OCI-LY1 (cell line): Measurements from ENCODE around the gene TSEN2.
"Not testable (repeated sequence)": the region's sequence is repeated elsewhere in the genome, so short reads cannot be mapped to it uniquely, and the experiment has no call there.

Experiments
- H2AFZ ChIP-seq: fragments of 200-600 bp; sonication (generic), shearing (Covaris generic); 2 replicates; pipeline ENCODE4 v1.6.0; 2014; ENCODE audit warnings: antibody characterized with exemption, mild to moderate bottlenecking, low read length
- H3F3A ChIP-seq: fragments of 200-600 bp; sonication (generic), shearing (Covaris generic); 2 replicates; pipeline ENCODE4 v1.6.0; 2014; ENCODE audit warnings: mild to moderate bottlenecking, antibody characterized with exemption, low read length, moderate library complexity; ENCODE audit not compliant: insufficient read depth
- H3K27ac ChIP-seq: fragments of 200-600 bp; sonication (generic); 2 replicates; pipeline ENCODE4 v1.5.1; 2014; ENCODE audit warnings: low read length, mixed run types, mild to moderate bottlenecking, low read depth; ENCODE audit not compliant: poor library complexity, severe bottlenecking
- H3K27me3 ChIP-seq: fragments of 200-600 bp; sonication (generic); 2 replicates; pipeline ENCODE4 v1.6.0; 2014; ENCODE audit warnings: antibody characterized with exemption, mild to moderate bottlenecking, low read length, moderate library complexity; ENCODE audit not compliant: insufficient read depth
- H3K36me3 ChIP-seq: fragments of 200-600 bp; sonication (generic); 2 replicates; pipeline ENCODE4 v1.6.1; 2014; ENCODE audit warnings: mild to moderate bottlenecking, antibody characterized with exemption, low read length, moderate library complexity, mixed read lengths; ENCODE audit not compliant: insufficient read depth
- H3K4me1 ChIP-seq: fragments of 200-600 bp; sonication (generic); 2 replicates; pipeline ENCODE4 v1.5.1; 2014; ENCODE audit warnings: mild to moderate bottlenecking, low read length, moderate library complexity; ENCODE audit not compliant: insufficient read depth, severe bottlenecking
- H3K4me2 ChIP-seq: fragments of 200-600 bp; sonication (generic), shearing (Covaris generic); 2 replicates; pipeline ENCODE4 v1.6.1; 2014; ENCODE audit warnings: low read length
- H3K4me3 ChIP-seq: fragments of 200-600 bp; sonication (generic); 2 replicates; pipeline ENCODE4 v1.5.1; 2014; ENCODE audit warnings: low read length, low read depth, mild to moderate bottlenecking, mixed read lengths; ENCODE audit not compliant: poor library complexity, severe bottlenecking
- H3K79me2 ChIP-seq: fragments of 200-600 bp; shearing (Covaris generic); 2 replicates; pipeline ENCODE4 v1.6.1; 2016; ENCODE audit warnings: mixed run types, low read length, mixed read lengths; ENCODE audit not compliant: insufficient read depth
- H3K9ac ChIP-seq: fragments of 200-600 bp; sonication (generic), shearing (Covaris generic); 2 replicates; pipeline ENCODE4 v1.6.1; 2014; ENCODE audit warnings: mild to moderate bottlenecking, low read length, mixed read lengths
- H3K9me2 ChIP-seq: fragments of 200-600 bp; sonication (generic), shearing (Covaris generic); 2 replicates; pipeline ENCODE4 v1.6.1; 2014; ENCODE audit warnings: low read depth, mild to moderate bottlenecking, low read length, mixed read lengths
- H3K9me3 ChIP-seq: fragments of 200-600 bp; shearing (Covaris generic); 2 replicates; pipeline ENCODE4 v1.6.1; 2014; ENCODE audit warnings: low read length, mixed read lengths
- H4K20me1 ChIP-seq: fragments of 200-600 bp; sonication (generic), shearing (Covaris generic); 2 replicates; pipeline ENCODE4 v1.6.0; 2016; ENCODE audit warnings: mild to moderate bottlenecking, low read length; ENCODE audit not compliant: insufficient read depth
- EZH2 ChIP-seq: fragments of 200-600 bp; sonication (generic), shearing (Covaris generic); IDR thresholded peaks from 2 replicates; pipeline ENCODE4 v1.8.0; 2017; ENCODE audit warnings: borderline replicate concordance, mixed run types, mild to moderate bottlenecking, antibody characterized with exemption, low read length, moderate library complexity, mixed read lengths
- TF ChIP-seq, protein P1 (sequence below): fragments of 200-600 bp; sonication (generic), shearing (Covaris generic); IDR thresholded peaks from 2 replicates; pipeline ENCODE4 v1.5.1; 2017; ENCODE audit warnings: mild to moderate bottlenecking, antibody characterized with exemption, low read length, moderate library complexity, mixed read lengths

Gene TSEN2

DNA sequence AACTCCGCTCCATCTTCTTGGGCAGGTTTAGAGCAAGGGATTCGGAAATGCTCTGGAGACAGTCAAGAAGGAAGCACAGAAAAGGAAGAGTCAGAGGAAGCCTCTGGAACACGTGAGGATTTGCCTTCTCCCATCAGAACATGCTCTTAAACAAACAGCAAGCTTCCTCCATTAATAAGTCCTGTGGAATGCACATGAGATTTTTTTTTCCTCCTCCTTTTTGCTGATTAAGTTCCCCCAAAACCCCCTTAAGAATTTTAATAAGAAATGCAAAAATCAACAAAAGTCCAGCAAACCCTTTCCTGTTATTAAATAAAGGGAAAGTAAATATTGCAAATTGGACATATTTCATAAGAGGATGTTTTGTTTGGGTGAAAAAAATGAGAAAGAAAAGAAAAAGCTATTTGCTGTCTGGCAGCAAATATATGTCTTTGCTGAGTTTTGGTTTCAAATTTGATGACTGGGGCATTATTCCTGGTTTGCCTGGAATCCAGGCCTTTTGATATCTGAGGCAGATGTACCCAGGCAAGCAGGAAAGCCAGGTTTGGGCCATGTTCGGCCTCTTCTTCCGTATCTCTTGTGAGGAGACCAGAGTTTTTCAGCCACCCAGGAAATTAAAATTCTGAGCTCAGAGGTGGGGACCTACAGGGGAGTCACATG is 7.9 kb upstream of the TSEN2 start:
- no peak overlapping the region for H3K4me3 ChIP-seq
- H3F3A ChIP-seq, result no peaks in the 10 kb centered on the region
- no peaks in the 10 kb centered on the region for H3K36me3 ChIP-seq
- no peaks in the 10 kb centered on the region for H3K9me3 ChIP-seq
- TF ChIP-seq, protein P1, sequence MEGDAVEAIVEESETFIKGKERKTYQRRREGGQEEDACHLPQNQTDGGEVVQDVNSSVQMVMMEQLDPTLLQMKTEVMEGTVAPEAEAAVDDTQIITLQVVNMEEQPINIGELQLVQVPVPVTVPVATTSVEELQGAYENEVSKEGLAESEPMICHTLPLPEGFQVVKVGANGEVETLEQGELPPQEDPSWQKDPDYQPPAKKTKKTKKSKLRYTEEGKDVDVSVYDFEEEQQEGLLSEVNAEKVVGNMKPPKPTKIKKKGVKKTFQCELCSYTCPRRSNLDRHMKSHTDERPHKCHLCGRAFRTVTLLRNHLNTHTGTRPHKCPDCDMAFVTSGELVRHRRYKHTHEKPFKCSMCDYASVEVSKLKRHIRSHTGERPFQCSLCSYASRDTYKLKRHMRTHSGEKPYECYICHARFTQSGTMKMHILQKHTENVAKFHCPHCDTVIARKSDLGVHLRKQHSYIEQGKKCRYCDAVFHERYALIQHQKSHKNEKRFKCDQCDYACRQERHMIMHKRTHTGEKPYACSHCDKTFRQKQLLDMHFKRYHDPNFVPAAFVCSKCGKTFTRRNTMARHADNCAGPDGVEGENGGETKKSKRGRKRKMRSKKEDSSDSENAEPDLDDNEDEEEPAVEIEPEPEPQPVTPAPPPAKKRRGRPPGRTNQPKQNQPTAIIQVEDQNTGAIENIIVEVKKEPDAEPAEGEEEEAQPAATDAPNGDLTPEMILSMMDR, result no peak
- TF ChIP-seq EZH2, result no peak
- no peaks in the 10 kb centered on the region for H3K4me1 ChIP-seq
- no peaks in the 10 kb centered on the region for H3K79me2 ChIP-seq
- no peak overlapping the region for H2AFZ ChIP-seq
- no peak overlapping the region for H3K9ac ChIP-seq
- no peak overlapping the region for H3K4me2 ChIP-seq
- no peaks in the 10 kb centered on the region for H3K9me2 ChIP-seq
- peaks cover 6% of the 10 kb centered on the region; the same call in 1 of the 2 replicates for H3K27me3 ChIP-seq
- H3K27ac ChIP-seq, result no peak overlapping the region
- no peaks in the 10 kb centered on the region for H4K20me1 ChIP-seq

DNA sequence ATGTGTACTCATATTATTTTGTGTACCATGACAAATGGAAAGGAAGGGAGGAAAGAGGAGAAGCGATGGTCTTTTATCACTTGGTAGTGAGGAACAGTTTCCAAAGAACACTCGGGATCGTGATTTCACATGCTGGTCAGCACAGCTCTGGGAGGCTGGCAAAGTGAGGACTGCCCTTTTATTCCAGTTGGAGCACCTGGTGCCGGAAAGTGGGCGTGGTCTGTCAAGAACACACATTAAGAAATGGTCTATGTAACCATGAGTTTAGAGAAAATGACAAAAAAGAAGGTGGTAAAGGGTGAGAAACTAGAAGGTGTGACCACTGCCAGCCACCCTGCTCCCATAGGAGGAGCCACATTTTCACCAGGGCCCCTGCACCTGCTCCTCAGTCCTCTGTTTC is 7.0 kb upstream of the TSEN2 start:
- Histone ChIP-seq H3K79me2 (no peaks in the 10 kb centered on the region), H3K36me3 (no peaks in the 10 kb centered on the region), H3K9me2 (no peaks in the 10 kb centered on the region), H3K27me3 (no peaks in the 10 kb centered on the region), H4K20me1 (no peaks in the 10 kb centered on the region), H3K9me3 (no peaks in the 10 kb centered on the region), H3K27ac (no peak overlapping the region), H2AFZ (no peak overlapping the region), H3K4me1 (no peaks in the 10 kb centered on the region), H3K4me3 (no peak overlapping the region), H3K9ac (no peak overlapping the region), H3F3A (no peaks in the 10 kb centered on the region), H3K4me2 (no peak overlapping the region)
- TF ChIP-seq EZH2, result no peak
- TF ChIP-seq, protein P1, result no peak

DNA sequence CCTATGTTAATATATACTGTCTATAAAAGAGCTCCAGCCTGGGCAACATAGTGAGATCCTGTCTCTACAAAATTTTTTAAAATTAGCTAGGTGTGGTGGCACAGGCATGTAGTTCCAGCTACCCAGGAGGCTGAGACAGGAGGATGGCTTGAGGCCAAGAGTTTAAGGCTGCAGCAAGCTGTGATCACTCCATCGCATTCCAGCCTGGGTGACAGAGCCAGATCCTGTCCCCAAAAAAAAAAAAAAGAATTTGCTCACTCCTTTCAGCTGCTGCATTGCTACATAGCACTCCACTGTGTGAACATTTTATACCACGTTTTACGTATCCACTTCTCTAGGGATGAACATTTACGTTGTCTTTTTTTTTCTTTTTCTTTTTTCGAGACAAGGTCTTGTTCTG is 6.0 kb upstream of the TSEN2 start:
- Histone ChIP-seq H3K36me3 (no peaks in the 10 kb centered on the region), H2AFZ (no peak overlapping the region), H3K4me1 (peaks cover 2% of the 10 kb centered on the region), H3K27ac (no peak overlapping the region), H3F3A (no peaks in the 10 kb centered on the region), H3K9me3 (no peaks in the 10 kb centered on the region), H3K9me2 (no peaks in the 10 kb centered on the region), H3K4me2 (no peak overlapping the region), H3K79me2 (no peaks in the 10 kb centered on the region), H4K20me1 (no peaks in the 10 kb centered on the region), H3K9ac (no peak overlapping the region), H3K27me3 (no peaks in the 10 kb centered on the region), H3K4me3 (no peak overlapping the region)
- no peak for TF ChIP-seq EZH2
- TF ChIP-seq, protein P1, result no peak

DNA sequence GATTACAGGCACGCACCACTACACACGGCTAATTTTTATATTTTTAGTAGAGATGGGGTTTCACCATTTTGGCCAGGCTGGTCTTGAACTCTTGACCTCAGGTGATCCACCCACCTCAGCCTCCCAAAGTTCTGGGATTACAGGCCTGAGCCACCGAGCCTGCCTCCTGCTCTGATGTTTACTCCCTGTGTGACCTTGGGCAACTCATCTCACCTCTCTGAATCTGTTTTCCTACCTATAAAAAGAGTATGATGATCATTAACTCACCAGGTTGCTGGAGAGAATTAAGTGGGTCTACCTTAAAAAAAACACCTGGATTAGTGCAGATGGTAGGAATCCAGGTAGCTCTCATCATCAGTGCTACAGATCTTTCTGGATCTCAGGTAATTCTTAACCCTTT is 5.1 kb upstream of the TSEN2 start:
- H3K9me3 ChIP-seq, H3F3A ChIP-seq, H3K36me3 ChIP-seq, H3K79me2 ChIP-seq, H2AFZ ChIP-seq, H3K27ac ChIP-seq, H3K9ac ChIP-seq, H3K4me3 ChIP-seq, H3K4me1 ChIP-seq, H3K4me2 ChIP-seq, H3K27me3 ChIP-seq, H4K20me1 ChIP-seq, H3K9me2 ChIP-seq: not testable (repeated sequence)
